HG02840 (cell line): Measurements from ENCODE around the gene POLR3A.

ENCODE experiments used
- ATAC-seq: cut with Tn5 transposase; IDR thresholded peaks from one replicate; pipeline ENCODE4 v1.9.1; 2021; ENCODE audit warnings: mild to moderate bottlenecking, moderate library complexity, moderate number of reproducible peaks; ENCODE audit not compliant: unreplicated experiment, low FRiP score

POLR3A gene

DNA sequence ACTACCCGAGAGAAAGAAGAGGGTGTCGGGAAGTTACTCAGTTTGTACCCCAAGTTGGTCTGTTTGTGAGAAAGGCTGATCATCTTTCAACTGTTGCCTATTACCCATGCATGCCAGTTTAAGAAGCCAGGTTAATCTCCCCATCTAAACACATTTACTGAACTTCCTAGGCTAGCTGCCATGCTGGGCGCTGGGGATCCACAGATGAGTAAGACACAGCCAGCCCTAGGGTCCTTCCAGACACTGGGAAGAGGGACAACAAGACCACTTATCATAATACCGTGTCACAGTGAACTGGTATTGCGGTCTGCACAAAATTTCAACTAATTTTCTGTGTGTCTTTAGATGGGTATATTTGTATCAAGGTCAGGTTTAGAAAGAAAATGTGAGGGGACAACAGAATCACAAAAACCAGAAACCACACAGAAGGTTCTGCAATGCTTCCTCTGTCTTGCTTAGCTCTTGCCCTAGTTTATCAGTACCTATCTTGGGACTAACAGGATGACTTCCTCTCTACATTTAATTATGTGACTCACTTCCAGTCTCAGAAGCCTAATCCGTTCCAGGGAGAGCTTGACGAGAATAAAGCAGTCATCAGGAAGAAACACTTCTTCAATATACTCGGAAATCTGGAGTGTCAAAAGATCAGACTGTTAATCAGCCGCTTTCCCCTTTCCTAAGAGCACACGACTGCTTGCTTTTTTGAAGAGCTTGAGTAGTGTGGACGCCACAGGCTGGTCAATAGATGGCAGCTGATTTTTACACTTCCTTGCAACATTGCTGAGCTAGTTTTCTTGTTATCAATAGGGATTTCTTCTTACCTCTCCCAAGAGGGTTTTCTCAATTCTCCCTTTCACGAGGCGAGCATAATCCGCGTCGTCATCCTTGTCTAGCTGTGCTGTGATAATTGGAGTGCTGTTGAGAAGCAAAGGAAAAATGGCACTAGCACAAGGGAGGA lies 45.7 kb downstream of the POLR3A start:
- ATAC-seq, result no peak

DNA sequence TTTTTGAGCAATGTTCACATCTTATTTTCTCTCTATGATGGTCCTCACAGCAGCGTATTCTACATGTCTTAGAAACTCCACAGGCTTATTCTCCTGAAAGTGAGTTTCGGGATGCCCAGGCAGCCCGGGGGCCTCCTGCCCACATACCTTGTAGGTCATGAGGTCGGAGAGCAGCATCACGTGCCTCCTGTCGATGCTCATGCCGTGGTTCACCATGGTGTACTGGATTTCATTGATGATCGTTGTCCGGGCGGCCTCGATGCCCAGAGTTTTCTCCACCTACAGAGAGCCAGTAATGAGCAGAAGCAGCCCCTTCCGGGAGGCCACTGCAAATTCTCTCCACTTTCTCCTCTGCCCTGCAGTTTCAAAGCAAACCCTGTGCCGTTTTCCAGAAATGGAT lies 48.0 kb downstream of the POLR3A start:
- ATAC-seq, result no peak

DNA sequence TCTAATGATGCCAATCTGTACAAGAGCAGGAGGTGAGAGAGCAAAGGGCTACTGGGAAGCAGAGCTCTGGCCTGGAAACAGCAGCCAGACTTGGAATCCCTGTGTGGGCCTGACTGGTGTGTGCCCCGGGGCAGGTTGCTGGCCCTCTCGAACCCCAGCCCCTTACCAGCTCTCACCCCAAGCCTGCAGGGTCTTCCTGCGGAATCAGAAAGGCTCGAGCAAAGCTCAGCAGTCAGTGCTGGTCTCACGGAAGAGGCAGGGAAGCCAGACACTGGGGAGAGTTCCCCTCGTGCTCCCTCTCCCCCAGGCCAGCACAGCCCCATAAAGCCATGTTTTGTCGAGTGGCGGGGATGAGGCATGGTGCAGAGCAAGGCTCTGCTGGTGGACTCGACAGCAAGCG lies 50.1 kb downstream of the POLR3A start:
- no peak for ATAC-seq

DNA sequence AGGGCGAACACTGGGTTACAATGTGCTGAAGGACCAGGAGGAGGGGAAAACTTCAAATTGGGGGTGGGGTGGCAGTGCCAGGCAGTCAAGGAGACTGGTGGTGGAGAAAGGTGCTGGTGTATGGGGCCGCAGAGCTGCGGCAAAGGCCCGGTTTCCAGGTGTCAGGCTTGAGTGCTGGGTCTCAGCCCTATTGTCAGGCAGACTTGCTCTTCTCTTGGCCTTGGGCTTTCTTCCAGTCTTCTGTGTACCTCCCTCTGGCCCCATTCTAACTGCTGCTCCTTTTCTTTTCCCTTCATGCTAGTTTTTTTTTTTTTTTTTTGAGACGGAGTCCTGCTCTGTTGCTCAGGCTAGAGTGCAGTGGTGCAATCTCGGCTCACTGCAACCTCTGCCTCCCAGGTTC lies 51.0 kb downstream of the POLR3A start:
- no peak for ATAC-seq

DNA sequence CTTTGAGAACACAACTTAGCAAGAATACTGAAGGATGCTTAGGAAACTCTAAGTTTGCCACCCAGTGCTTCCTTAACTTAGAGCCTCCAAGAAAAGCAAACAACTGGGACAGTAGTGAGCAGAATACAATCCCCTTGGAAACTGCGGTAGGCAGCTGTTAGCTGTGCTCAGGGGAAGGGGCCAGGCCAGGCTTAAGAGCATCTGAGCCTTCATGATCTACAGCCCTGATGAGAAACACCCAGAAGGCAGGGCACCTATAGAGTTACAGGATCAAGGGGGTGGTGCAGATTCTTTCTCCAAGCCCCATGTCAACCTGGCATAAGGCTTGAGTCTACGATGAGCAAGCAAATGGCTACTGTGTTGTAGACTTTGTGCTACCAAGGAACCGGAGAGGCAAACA lies 51.4 kb downstream of the POLR3A start:
- no peak for ATAC-seq

DNA sequence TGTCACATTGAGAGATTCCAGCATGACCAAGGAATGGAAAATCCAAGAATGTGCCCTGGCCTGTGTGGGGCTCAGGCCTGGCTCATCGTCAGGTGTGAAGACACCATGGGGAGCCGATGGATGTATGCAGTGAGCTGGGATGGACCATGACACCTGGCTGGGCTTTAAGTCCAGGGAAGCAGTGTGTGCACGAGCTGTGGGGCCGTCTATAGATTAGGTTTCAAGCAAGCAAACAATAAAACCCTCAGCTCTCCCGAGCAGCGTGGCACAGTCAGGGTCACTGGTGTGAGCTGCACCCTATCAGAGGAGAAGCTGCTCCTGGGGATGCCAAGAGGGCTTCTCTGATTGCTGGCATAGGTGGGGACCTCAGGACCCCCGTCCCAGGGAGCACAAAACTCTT lies 52.3 kb downstream of the POLR3A start:
- ATAC-seq, result no peak

DNA sequence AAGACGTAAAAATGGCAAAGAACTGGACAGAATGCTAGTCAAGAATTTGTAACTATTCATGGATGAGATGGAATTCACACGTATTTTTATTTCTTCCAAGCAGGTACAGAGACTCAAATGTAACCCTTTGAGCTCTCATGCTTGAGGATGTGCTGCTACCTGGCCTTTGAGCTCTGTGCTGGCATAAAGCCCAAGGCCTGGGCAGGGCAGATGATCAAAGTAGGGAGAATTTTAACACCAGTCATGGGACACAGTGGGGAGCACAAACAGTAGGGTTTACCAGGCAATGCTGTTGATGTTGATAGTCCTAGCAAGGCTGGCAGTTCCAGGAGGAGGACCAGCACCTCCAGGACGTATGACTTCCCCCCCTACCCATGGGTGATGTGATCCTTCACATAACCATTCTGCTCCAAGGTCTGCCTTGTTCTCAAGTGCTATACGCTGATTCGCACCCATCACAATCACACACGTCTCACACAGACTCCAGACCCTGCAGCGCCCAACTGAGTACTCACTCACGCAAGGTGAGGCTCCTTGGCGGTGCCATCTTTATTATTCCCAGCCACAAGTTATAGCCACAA lies 54.1 kb downstream of the POLR3A start:
- ATAC-seq, result no peak

DNA sequence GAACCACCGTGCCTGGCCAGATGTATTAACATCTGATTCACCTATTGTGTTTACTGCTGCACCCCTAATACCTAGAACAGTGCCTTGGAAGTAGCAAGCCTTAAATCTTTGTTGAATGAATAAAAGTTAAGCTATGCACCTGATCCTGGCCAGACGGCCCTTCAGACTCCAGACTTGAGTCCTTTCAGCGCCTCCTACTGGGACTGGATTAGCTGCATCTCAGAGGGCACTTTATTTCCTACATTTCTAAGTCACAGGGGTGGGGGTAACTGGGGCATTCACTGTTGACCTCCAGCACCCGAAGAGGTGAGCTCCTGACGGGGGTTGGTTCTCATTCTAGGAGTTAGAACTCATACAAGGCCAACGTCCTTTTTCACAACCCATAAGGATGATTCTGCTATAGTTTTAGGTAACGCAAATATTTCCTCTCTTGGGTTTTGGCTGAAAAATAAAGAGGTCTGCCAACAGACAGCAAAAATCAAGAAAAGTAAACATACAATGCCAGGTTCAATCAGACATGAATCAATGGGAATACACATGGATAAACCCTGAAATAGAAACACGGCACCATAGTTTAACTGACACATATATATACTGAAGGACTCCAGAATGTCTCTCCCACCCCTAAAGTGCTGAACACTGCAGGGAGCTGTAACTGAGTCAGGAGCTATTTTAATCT lies 54.8 kb downstream of the POLR3A start:
- no peak for ATAC-seq

DNA sequence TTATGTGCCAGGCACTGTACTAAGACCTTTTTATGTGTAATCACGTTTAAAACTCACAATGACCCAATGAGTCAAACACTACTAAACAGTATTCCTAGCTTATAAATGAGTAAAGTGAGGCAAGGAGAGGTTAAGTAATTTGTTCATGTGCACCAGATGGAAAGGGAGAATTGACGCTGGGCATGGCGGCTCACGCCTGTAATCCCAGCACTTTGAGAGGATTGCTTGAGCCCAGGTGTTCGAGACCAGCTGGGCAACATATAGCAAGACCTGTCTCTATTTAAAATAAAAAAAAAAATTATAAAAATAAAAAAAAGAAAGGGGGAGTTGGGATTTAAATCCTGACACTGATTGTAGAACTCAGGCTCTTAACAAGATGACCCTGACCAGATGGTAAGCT lies 56.0 kb downstream of the POLR3A start:
- ATAC-seq, result no peak

DNA sequence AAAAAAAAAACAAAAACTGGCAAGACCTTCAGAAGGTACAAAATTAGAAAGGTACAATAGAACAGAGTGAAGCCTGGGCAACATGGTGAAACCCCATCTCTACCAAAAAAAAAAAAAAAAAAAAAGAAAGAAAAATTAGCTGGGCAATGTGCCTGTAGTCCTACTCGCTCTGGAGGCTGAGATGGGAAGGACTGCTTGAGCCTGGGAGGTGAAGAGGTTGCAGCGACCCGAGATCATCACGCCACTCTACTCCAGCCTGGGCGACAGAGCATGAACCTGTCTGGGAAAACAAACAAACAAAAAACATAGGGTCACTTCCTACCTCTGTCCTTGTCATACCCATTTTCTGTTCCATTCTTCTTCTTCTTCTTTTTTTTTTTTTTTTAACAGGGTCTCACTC lies 57.2 kb downstream of the POLR3A start:
- ATAC-seq, result no peak

DNA sequence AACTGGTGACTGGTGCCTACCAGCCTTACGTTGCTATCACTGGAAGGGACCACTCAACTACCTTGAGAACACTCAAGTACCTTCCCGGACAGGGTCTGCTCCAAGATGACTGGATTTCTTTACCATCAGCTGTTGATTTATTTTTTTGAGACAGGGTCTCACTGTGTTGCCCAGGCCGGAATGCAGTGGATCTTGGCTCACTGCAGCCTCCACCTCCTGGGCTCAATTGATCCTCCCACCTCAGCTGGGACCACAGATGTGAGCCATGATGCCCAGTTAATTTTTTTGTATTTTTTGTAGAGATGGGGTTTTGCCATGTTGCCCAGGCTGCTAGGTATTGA lies 57.5 kb downstream of the POLR3A start:
- ATAC-seq, result no peak

DNA sequence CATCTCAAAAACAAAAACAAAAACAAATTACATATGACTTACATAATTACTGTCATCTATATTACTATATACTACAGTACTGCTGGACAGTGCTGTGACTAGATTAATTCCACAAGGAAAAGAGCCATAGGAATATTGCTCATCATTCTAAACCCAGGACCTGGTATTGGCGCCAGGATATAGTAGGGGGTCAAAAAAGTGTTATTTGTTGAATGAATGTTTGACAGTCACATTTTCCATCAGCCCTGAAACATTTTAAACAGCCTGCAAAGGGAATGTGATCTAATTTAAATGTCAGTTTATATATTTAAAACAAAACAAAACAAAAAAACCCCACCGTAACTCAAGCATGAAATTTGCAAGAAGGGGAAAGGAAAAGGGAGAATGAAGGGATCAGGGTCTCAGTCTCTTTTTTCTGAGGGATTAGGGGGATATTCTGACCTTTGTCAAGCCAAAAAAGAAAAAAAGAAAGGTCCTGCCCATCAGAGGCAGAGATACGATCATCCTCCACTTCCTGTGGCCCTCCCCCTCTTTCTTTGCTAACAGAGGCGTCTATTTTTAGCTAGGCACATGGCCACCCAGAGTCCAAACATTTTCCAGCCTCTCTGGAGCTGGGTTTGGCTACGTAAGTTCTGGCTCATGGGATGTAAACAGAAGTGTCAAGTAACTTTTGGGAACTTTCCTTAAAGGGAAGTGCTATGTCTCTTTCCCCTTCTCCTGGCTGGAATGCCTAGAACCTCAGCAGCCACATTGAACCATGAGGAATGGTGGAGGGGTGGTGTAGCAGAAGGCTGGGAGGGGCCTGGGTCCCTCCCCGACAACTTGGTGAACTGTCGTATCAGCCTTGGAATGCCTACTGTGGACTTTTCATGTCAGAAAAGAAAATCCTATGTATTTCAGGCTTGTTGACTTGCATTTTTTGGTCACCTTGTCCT lies 58.2 kb downstream of the POLR3A start:
- ATAC-seq, result no peak

DNA sequence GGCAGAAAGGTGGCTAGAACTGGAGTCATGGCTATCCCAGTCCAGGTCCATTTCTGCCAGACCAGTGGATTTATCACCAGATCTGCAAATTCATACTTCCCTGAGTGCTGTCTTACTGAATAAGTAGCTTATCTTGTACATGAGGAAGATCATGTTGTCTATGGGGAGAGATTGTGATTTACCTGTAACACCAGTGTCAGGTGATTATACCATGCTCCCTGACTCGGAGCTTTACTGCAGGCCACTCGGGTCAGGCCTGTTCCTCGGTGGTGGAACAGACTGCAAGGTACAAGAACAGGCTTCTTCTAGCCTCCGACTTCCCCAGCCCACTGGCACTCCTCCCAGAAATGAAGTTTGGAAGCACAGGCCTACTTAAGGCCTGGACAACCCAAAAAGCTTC lies 60.2 kb downstream of the POLR3A start:
- no peak for ATAC-seq

DNA sequence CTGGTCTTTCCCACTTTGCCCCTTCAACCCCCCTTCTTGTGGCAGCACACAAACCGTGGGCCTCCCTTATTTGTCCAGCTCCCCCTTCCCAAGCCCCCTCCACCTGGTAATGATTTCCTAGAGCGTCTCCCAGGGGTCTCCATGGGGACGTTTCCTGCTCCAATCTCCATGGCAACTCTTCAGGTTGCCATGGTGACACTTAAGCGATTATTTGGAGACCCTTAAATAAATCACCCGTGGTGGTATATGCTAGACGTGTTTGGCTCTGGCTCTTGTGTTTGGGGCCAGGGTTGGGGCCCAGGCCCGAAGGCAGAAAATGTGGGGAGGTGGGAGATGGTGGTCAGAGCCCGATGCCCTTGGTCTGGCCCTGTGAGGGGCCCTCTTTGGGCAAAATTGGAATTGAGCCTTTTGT lies 61.7 kb downstream of the POLR3A start:
- no peak for ATAC-seq

DNA sequence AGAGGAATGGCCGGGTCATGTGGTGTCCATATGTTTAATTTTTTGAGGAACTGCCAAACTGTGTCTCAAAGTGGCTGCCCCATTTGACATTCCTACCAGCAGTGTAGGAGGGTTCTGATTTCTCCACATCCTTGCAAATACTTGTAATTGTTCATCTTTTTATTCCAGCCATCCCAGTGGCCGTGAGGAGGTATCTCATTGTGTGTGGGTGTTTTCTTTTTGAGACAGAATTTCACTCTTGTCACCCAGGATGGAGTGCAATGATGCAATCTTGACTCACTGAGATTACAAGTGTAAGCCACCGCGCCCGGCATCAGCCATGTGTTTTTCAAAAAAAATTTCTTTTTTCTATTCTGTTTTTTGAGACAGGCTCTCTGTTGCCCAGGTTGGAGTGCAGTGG lies 64.0 kb downstream of the POLR3A start:
- ATAC-seq, result no peak

DNA sequence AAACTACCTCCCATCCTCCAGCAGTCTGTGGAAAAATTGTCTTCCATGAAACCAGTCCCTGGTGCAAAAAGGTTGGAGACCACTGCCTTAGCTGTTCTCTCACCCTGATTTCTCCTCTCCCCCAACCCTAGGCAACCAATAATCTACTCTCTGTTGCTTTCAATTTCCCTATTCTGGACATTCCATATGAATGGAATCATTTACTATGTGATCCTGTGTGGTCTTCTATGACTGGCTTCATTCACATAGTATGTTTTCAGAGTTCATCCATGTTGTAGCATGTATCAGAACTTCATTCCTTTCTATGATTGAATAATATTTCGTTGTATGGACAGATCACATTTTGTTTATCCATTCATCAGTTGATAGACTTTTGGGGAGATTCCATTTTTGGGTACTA lies 64.5 kb downstream of the POLR3A start:
- ATAC-seq, result no peak

DNA sequence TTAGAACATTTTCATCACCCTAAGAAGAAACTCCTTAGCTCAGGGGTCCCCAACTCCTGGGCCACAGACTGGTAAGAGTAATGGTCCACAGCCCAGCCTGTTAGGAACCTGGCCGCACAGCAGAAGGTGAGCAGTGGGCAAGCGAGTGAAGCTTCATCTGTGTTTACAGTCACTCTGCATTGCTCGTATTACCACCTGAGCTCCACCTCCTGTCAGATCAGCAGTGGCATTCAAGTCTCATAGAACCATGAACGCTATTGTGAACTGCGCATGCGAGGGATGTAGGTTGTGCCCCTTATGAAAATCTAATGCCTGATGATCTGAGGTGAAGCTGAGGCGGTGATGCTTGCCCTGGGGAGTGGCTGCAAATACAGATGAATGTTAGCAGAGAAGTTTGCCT lies 65.4 kb downstream of the POLR3A start:
- ATAC-seq, result no peak

DNA sequence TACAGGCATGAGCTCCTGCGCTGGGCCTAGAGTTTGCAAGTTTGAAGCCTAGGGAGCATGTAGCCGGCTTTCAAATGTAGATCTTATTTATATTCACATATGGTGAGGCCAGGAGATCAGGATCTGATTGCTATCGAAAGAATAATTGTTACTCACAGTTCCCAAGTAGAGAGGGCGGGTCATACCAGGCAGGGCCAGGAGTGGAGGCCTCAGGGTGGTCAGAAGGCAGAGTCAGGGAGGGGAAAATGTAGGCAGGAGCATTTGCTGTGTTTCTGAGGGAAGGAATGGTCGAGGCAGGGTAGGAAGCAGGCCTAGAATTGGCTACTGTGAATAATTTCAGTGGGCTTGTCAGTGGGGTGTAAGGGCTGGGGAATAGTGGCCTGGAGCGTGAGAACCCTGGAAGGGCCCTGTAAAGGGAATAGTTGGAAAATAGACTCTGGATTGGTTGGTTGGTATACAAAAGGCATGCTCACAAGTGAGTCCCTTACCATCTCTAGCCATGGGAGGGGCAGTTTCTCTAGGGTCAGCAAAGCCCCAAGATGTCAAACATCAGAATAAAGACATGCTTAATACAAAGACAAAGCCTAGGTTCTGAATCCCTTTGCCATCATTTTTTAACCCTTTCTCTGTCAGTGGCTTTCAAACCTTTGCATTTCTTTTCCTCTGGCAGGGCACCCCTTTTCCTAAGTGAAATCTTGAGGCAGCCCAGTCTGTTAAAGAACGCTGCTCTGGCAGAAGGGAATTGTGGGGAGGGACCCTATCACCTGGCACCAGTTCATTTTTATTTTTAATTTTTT lies 66.8 kb downstream of the POLR3A start:
- ATAC-seq, result no peak

DNA sequence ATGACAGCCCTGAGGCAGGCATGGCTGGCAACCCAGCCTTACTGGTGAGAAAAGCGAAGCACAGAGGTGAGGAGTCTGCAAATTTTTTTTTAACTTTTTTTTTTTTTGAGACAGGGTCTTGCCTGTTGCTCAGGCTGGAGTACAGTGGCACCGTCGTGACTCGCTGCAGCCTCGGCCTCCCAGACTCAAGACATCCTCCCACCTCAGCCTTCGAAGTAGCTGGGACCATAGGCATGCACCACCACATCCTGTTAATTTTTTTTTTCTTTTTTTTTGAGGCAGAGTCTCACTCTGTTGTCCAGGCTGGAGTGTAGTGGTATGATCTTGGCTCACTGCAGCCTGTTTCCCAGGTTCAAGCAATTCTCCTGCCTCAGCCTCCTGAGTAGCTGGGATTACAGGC lies 67.6 kb downstream of the POLR3A start:
- ATAC-seq, result no peak

DNA sequence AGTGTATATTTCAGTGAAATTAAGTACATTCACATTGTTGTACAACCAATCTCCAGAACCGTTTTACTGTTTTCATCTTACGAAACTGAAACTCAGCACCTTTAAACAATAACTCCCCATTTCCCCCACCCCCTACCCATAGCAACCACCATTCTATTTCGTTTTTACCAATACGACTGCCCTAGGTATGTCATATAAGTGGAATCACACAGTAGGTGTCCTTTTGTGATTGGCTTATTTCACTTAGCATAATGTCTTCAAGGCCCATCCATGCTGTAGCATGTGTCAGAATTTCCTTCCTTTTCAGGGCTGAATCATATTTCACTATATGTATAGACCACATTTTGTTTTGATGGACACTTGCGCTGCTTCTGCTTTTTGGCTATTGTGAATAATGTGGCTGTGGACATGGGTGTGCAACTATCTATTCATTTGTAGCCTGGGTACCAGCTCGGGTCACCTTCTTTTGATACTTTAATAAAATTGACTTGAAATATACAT lies 68.4 kb downstream of the POLR3A start:
- no peak for ATAC-seq
